Ovary (tissue), 3 donors: Measurements from ENCODE around the gene KDM2B.

Experiments
- CTCF ChIP-seq, 3 donors: fragments of 450-650 bp in 2 of 3; fragments of 200-600 bp in 1 of 3; IDR thresholded peaks; one replicate each; pipeline versions ENCODE4 v1.5.1 to v1.8.0; 2016 to 2022; ENCODE audit warnings: antibody characterized with exemption in 3 of 3, mild to moderate bottlenecking in 1 of 3
- EP300 ChIP-seq: sonication (generic); formaldehyde crosslinking; IDR thresholded peaks from one replicate; pipeline ENCODE4 v1.6.1; 2017; ENCODE audit warnings: antibody characterized with exemption
- POLR2A ChIP-seq: fragments of 450-650 bp; IDR thresholded peaks from one replicate; pipeline ENCODE4 v1.6.1; 2017; ENCODE audit warnings: antibody characterized with exemption, mild to moderate bottlenecking, moderate library complexity
- donor health status: DM: no; HTN: no; CAD: no.

- no peak for TF ChIP-seq CTCF (IDR thresholded peaks at IDR 0.05)
- TF ChIP-seq POLR2A: no peak
- no peak for TF ChIP-seq EP300
Observed at GRCh38 chr12:121529184-121529583, 51.6 kb downstream of the KDM2B start.
